SK-N-DZ (cell line): ENCODE data around the gene C16orf74.
A peak's percentile ranks its signal among the peaks of the same experiment; 100 is the strongest.

ENCODE experiments used
- DNase-seq: peaks from one replicate; pipeline ENCODE4 v3.0.0-alpha.2; 2015; ENCODE audit warnings: low spot score

The C16orf74 gene

GRCh38 chr16:85718682-85719081, 32.2 kb downstream of the C16orf74 start:
- DNase-seq, result peak; percentile 48

- no peak for DNase-seq
Measured at GRCh38 chr16:85718153-85718477, 32.8 kb downstream of the C16orf74 start.

- peak; percentile 81 for DNase-seq
Measured at GRCh38 chr16:85717393-85718152, 33.3 kb downstream of the C16orf74 start.

- no peak for DNase-seq
Measured at GRCh38 chr16:85716680-85717038, 34.2 kb downstream of the C16orf74 start.

GRCh38 chr16:85716022-85716679, 34.7 kb downstream of the C16orf74 start:
- no peak for DNase-seq

- no peak for DNase-seq
Measured at GRCh38 chr16:85715169-85716021, 35.5 kb downstream of the C16orf74 start.

- no peak for DNase-seq
Measured at GRCh38 chr16:85712801-85713200, 38.1 kb downstream of the C16orf74 start.

- DNase-seq, result no peak
Measured at GRCh38 chr16:85711982-85712587, 38.8 kb downstream of the C16orf74 start.

- DNase-seq, result no peak
Measured at GRCh38 chr16:85710732-85711131, 40.2 kb downstream of the C16orf74 start.

GRCh38 chr16:85709766-85710585, 40.9 kb downstream of the C16orf74 start:
- no peak for DNase-seq

GRCh38 chr16:85708338-85708737, 42.6 kb downstream of the C16orf74 start:
- no peak for DNase-seq

- DNase-seq, result no peak
Measured at GRCh38 chr16:85707528-85708095, 43.3 kb downstream of the C16orf74 start.

- DNase-seq, result no peak
Measured at GRCh38 chr16:85706449-85707034, 44.4 kb downstream of the C16orf74 start.

- DNase-seq, result no peak
Measured at GRCh38 chr16:85704900-85705846, 45.7 kb downstream of the C16orf74 start.

- DNase-seq, result no peak
Measured at GRCh38 chr16:85704011-85704410, 46.9 kb downstream of the C16orf74 start.

- no peak for DNase-seq
Measured at GRCh38 chr16:85699628-85700027, 51.3 kb downstream of the C16orf74 start.

GRCh38 chr16:85698935-85699558, 51.8 kb downstream of the C16orf74 start:
- DNase-seq, result no peak

- no peak for DNase-seq
Measured at GRCh38 chr16:85698459-85698891, 52.4 kb downstream of the C16orf74 start.

- no peak for DNase-seq
Measured at GRCh38 chr16:85697431-85697830, 53.5 kb downstream of the C16orf74 start.
